Tibial nerve (tissue), 4 donors: ENCODE measurements around the gene SLC35B2.

Source experiments
- CTCF ChIP-seq, 5 experiments: fragments of 200-600 bp in 3 of 5; fragments of 450-650 bp in 2 of 5; sonication (generic) in 3 of 5; IDR thresholded peaks; one replicate each; pipeline ENCODE4 v1.5.1; 2016 to 2019; ENCODE audit warnings: antibody characterized with exemption in 5 of 5, mild to moderate bottlenecking in 3 of 5, moderate library complexity in 2 of 5
- EP300 ChIP-seq, 2 donors: sonication (generic); formaldehyde crosslinking; IDR thresholded peaks; one replicate each; pipeline ENCODE4 v1.6.1; 2017; ENCODE audit warnings: antibody characterized with exemption in 2 of 2, mild to moderate bottlenecking in 1 of 2
- POLR2A ChIP-seq, 2 donors: fragments of 450-650 bp; IDR thresholded peaks; one replicate each; pipeline ENCODE4 v1.6.1; 2017; ENCODE audit warnings: antibody characterized with exemption in 2 of 2, mild to moderate bottlenecking in 2 of 2, moderate library complexity in 2 of 2

DNA sequence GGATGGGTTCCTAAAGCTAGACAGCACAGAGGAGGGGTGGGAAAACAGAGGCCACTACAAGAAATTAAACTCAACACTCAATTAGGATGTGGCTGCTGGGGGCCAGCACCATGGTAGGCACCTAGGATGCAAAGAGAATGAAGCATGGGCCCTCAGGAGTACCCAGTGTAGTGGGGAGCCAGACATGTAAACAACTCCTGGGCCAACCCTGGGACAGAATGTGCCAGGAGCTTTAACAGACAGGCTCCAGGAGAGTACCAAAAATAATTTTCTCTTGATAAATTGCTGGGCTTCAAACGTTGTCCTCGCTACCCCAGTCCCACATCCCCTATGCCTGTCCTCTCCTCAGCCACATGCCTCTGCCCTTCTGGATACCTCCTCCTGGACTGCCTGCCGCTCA is 14.6 kb upstream of the SLC35B2 start:
- TF ChIP-seq CTCF (IDR thresholded peaks at IDR 0.05) (no peak), POLR2A (IDR thresholded peaks at IDR 0.05) (no peak), EP300 (IDR thresholded peaks at IDR 0.05) (no peak)
